MM.1S (cell line): ENCODE results near the gene BBS1.

Experiments
- DNase-seq: peaks from one replicate; pipeline ENCODE4 v3.0.0-alpha.2; 2015
- H2AFZ ChIP-seq: fragments of 300-600 bp; sonication (generic); 2 replicates; pipeline ENCODE4 v1.6.0; 2016; ENCODE audit warnings: antibody characterized with exemption, low read length
- H3F3A ChIP-seq: fragments of 300-600 bp; sonication (generic); 2 replicates; pipeline ENCODE4 v1.6.1; 2016; ENCODE audit warnings: mild to moderate bottlenecking, antibody characterized with exemption, low read length, moderate library complexity, mixed read lengths; ENCODE audit not compliant: insufficient read depth
- H3K27ac ChIP-seq: fragments of 300-600 bp; sonication (generic); 2 replicates; pipeline ENCODE4 v1.5.1; 2016; ENCODE audit warnings: mild to moderate bottlenecking, low read length
- H3K27me3 ChIP-seq: fragments of 300-600 bp; sonication (generic); replicated peaks from 2 replicates; pipeline ENCODE4 v1.6.0; 2016; ENCODE audit warnings: low read length; ENCODE audit not compliant: insufficient read depth
- H3K36me3 ChIP-seq: fragments of 300-600 bp; sonication (generic); replicated peaks from 2 replicates; pipeline ENCODE4 v1.6.1; 2016; ENCODE audit warnings: mild to moderate bottlenecking, low read length, mixed read lengths; ENCODE audit not compliant: insufficient read depth
- H3K4me1 ChIP-seq: fragments of 300-600 bp; sonication (generic); 2 replicates; pipeline ENCODE4 v1.6.1; 2016; ENCODE audit warnings: low read length, mixed read lengths
- H3K4me2 ChIP-seq: fragments of 300-600 bp; sonication (generic); 2 replicates; pipeline ENCODE4 v1.6.0; 2016; ENCODE audit warnings: low read depth, low read length
- H3K4me3 ChIP-seq: fragments of 300-600 bp; sonication (generic); 2 replicates; pipeline ENCODE4 v1.5.1; 2016; ENCODE audit warnings: low read length, mixed read lengths
- H3K79me2 ChIP-seq: fragments of 300-600 bp; sonication (generic); 2 replicates; pipeline ENCODE4 v1.6.1; 2016; ENCODE audit warnings: mixed run types, low read length, mixed read lengths
- H3K9ac ChIP-seq: fragments of 300-600 bp; sonication (generic); 2 replicates; pipeline ENCODE4 v1.6.1; 2016; ENCODE audit warnings: low read length, mixed read lengths
- H3K9me2 ChIP-seq: fragments of 300-600 bp; sonication (generic); replicated peaks from 2 replicates; pipeline ENCODE4 v1.6.1; 2016; ENCODE audit warnings: mild to moderate bottlenecking, low read length, mixed read lengths; ENCODE audit not compliant: insufficient read depth
- H3K9me3 ChIP-seq: fragments of 300-600 bp; sonication (generic); replicated peaks from 2 replicates; pipeline ENCODE4 v1.6.1; 2016; ENCODE audit warnings: mild to moderate bottlenecking, low read length, mixed read lengths; ENCODE audit not compliant: insufficient read depth
- H4K20me1 ChIP-seq: fragments of 300-600 bp; sonication (generic); 2 replicates; pipeline ENCODE4 v1.6.1; 2016; ENCODE audit warnings: mild to moderate bottlenecking, low read length, moderate library complexity, mixed read lengths; ENCODE audit not compliant: insufficient read depth
- EZH2 ChIP-seq: fragments of 300-600 bp; sonication (generic); optimal IDR thresholded peaks from 2 replicates; pipeline ENCODE3; 2017; ENCODE audit warnings: low read depth, mild to moderate bottlenecking, antibody characterized with exemption, low read length, mixed read lengths
- EZH2phosphoT487 ChIP-seq: fragments of 300-600 bp; sonication (generic); IDR thresholded peaks from 2 replicates; pipeline ENCODE4 v1.6.1; 2018; ENCODE audit warnings: antibody characterized with exemption, low read length
- TF ChIP-seq, protein P1 (sequence below): fragments of 300-600 bp; sonication (generic); IDR thresholded peaks from 2 replicates; pipeline ENCODE4 v1.5.1; 2016; ENCODE audit warnings: antibody characterized with exemption, low read length, mixed read lengths

Gene BBS1

DNA sequence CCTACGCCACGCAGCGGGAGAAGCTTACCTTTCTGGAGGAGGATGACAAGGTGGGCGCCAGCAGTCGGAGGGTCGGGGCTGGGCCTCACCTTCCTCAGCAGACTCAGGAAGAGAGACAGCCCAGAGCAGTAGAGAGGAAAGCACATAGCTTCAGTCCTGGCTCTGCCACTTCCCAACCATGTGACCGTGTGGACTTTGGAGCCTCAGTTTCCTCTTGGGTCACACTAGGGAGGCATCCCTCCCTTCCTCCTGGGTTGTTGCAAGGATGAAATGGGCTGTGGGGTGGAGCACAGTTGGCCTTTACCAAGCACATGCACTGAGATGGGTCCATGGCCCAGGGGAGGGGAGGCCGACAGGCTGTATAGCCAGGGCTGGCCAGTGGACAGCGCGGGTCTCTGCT, 17.3 kb upstream of the BBS1 start:
- Histone ChIP-seq H3F3A (no peaks in the 10 kb centered on the region), H3K27ac (no peak overlapping the region), H3K79me2 (no peaks in the 10 kb centered on the region), H3K9ac (no peak overlapping the region), H3K9me2 (no peaks in the 10 kb centered on the region), H3K9me3 (no peaks in the 10 kb centered on the region), H2AFZ (no peak overlapping the region), H4K20me1 (no peaks in the 10 kb centered on the region), H3K27me3 (no peaks in the 10 kb centered on the region), H3K4me1 (no peaks in the 10 kb centered on the region), H3K4me3 (no peak overlapping the region), H3K4me2 (no peak overlapping the region), H3K36me3 (no peaks in the 10 kb centered on the region)
- no peak for TF ChIP-seq EZH2
- TF ChIP-seq, protein P1, sequence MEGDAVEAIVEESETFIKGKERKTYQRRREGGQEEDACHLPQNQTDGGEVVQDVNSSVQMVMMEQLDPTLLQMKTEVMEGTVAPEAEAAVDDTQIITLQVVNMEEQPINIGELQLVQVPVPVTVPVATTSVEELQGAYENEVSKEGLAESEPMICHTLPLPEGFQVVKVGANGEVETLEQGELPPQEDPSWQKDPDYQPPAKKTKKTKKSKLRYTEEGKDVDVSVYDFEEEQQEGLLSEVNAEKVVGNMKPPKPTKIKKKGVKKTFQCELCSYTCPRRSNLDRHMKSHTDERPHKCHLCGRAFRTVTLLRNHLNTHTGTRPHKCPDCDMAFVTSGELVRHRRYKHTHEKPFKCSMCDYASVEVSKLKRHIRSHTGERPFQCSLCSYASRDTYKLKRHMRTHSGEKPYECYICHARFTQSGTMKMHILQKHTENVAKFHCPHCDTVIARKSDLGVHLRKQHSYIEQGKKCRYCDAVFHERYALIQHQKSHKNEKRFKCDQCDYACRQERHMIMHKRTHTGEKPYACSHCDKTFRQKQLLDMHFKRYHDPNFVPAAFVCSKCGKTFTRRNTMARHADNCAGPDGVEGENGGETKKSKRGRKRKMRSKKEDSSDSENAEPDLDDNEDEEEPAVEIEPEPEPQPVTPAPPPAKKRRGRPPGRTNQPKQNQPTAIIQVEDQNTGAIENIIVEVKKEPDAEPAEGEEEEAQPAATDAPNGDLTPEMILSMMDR: no peak
- TF ChIP-seq EZH2phosphoT487: no peak
- DNase-seq: no peak

DNA sequence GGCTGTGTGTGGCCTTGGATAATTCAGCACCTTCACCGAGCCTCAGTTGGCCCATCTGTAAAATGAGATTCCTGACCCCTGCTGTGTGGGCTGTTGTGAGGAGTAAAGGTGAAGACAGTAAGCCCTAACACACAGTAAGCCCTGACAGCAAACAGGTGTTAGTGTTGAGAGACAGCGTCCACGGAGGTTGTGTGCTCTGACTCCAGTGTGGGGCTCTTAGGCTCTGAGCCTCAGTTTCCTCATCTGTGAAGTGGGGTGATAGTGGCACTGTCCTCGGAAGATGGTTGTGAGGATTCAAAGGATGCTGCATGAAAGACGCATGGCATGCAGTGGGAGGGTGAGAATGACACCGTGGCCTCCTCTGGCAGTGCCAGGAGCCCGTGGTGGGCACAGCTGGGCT, 16.0 kb upstream of the BBS1 start:
- Histone ChIP-seq H3K9ac (no peak overlapping the region), H2AFZ (no peak overlapping the region), H3F3A (no peaks in the 10 kb centered on the region), H3K4me3 (no peak overlapping the region), H3K36me3 (no peaks in the 10 kb centered on the region), H3K9me3 (no peaks in the 10 kb centered on the region), H3K4me2 (no peak overlapping the region), H3K27me3 (no peaks in the 10 kb centered on the region), H3K4me1 (no peaks in the 10 kb centered on the region), H4K20me1 (no peaks in the 10 kb centered on the region), H3K9me2 (no peaks in the 10 kb centered on the region), H3K79me2 (no peaks in the 10 kb centered on the region), H3K27ac (no peak overlapping the region)
- DNase-seq: no peak
- TF ChIP-seq EZH2 (no peak), EZH2phosphoT487 (no peak)
- TF ChIP-seq, protein P1: no peak

DNA sequence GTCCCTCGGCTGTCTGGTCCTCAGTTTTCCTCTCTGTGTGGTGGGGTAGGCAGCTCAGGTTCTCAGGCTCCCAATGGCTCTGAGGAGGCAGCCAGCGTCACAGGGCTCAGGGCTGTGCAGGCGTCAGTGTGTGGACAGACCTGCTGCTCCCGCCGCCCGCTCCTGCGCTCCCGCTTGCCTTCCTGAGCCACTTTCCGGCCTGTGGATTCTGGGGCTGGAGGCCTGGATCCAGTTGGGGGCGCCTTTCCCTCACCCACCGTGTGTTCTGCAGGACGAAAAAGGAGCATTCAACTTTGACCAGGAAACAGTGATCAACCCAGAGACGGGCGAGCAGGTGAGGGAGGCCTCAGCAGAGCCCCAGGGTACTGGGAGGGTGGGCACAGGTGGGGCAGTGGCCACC, 15.5 kb upstream of the BBS1 start:
- no peak overlapping the region for H3K4me3 ChIP-seq

More for the DNA sequence above, 15.5 kb upstream of the BBS1 start:
- TF ChIP-seq, protein P1: no peak
- TF ChIP-seq EZH2phosphoT487 (no peak), EZH2 (no peak)
- Histone ChIP-seq H3K4me1 (no peaks in the 10 kb centered on the region), H3K9ac (no peak overlapping the region), H3K27me3 (no peaks in the 10 kb centered on the region), H3K9me2 (no peaks in the 10 kb centered on the region), H3K79me2 (no peaks in the 10 kb centered on the region), H3F3A (no peaks in the 10 kb centered on the region), H3K36me3 (no peaks in the 10 kb centered on the region), H3K4me2 (no peak overlapping the region), H4K20me1 (no peaks in the 10 kb centered on the region), H3K9me3 (no peaks in the 10 kb centered on the region), H3K27ac (no peak overlapping the region), H2AFZ (no peak overlapping the region)
- no peak for DNase-seq
